ENCODE measurements around the gene DRAP1. TPM values are rescaled to one million over a fixed set of nuclear protein-coding genes. Genes with fewer than 3 reads are reported as not detected.

The DRAP1 gene
- total RNA-seq, 6 experiments from 2014 or later: 21.8 to 50.8 (median 32.6) TPM

DNA sequence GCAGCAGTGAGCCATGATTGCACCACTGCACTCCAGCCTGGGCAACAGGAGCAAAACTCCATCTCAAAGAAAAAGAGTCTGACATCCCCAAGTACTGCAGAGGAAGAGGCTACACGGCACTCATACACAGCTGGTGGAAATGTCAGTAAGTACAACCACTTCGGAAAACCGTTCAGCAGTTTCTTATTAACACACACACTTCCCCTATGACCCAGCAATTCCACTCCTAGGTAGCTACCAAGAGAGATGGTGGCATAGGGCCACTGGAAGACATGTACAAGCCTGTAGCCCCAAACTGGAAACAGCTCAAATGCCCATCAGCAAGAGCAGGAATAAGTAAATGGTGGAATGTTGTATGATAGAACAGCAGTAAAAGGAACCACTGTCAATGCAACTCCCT lies 3.3 kb downstream of the DRAP1 start:
- DNase-seq: no peak
- no peak for ATAC-seq
- Histone ChIP-seq H3K27ac (no peak overlapping the region), H3K4me1 (peaks cover 0 to 17% (median 8%) of the 10 kb centered on the region in 4 donors), H3K4me3 (no peak overlapping the region), H3K9me3 (no peaks in the 10 kb centered on the region), H3K36me3 (peaks cover 0 to 11% (median 3%) of the 10 kb centered on the region in 4 donors), H3K27me3 (no peaks in the 10 kb centered on the region)
- intact Hi-C loops (cut with DNase I): no loop called here
- TF ChIP-seq POLR2A (IDR thresholded peaks at IDR 0.05): no peak
- TF ChIP-seq, protein P1, sequence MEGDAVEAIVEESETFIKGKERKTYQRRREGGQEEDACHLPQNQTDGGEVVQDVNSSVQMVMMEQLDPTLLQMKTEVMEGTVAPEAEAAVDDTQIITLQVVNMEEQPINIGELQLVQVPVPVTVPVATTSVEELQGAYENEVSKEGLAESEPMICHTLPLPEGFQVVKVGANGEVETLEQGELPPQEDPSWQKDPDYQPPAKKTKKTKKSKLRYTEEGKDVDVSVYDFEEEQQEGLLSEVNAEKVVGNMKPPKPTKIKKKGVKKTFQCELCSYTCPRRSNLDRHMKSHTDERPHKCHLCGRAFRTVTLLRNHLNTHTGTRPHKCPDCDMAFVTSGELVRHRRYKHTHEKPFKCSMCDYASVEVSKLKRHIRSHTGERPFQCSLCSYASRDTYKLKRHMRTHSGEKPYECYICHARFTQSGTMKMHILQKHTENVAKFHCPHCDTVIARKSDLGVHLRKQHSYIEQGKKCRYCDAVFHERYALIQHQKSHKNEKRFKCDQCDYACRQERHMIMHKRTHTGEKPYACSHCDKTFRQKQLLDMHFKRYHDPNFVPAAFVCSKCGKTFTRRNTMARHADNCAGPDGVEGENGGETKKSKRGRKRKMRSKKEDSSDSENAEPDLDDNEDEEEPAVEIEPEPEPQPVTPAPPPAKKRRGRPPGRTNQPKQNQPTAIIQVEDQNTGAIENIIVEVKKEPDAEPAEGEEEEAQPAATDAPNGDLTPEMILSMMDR (IDR thresholded peaks at IDR 0.05): no peak
- WGBS (ENCODE audit: insufficient coverage, low coverage, low lambda C conversion rate, missing lambda C conversion rate): 77% methylated on average over 3 of the region's 3 CpGs

DNA sequence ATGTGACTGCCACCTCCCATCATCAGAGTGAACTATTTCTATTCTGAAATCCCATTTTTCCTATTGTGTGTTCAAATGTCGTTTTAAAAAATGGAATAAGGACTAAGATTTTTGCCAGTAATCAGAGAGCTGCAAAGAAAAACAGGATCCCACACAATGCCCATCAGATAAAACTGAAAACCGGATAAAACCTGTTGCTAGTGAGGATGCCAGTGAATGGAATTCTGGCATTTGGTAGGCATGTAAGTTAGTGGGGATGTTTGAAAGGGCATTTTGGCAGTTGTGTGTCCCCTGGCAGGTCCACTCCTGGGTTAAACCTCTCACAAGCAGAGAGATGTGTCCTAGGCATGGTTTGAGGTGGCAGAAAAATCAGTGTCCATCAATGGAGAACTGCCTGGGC lies 6.2 kb downstream of the DRAP1 start:
- ATAC-seq (no peak), DNase-seq (no peak)
- Histone ChIP-seq H3K4me1 (peaks cover 0 to 6% (median 2%) of the 10 kb centered on the region in 4 donors), H3K36me3 (peaks cover 0 to 11% (median 3%) of the 10 kb centered on the region in 4 donors), H3K4me3 (no peak overlapping the region), H3K27me3 (no peaks in the 10 kb centered on the region), H3K9me3 (no peaks in the 10 kb centered on the region), H3K27ac (no peak overlapping the region)
- intact Hi-C loops (cut with DNase I): no loop called here
- WGBS (ENCODE audit: insufficient coverage, low coverage, low lambda C conversion rate, missing lambda C conversion rate): 29% methylated on average over 2 of the region's 2 CpGs
- TF ChIP-seq, protein P1 (IDR thresholded peaks at IDR 0.05): no peak
- TF ChIP-seq POLR2A (IDR thresholded peaks at IDR 0.05): no peak

DNA sequence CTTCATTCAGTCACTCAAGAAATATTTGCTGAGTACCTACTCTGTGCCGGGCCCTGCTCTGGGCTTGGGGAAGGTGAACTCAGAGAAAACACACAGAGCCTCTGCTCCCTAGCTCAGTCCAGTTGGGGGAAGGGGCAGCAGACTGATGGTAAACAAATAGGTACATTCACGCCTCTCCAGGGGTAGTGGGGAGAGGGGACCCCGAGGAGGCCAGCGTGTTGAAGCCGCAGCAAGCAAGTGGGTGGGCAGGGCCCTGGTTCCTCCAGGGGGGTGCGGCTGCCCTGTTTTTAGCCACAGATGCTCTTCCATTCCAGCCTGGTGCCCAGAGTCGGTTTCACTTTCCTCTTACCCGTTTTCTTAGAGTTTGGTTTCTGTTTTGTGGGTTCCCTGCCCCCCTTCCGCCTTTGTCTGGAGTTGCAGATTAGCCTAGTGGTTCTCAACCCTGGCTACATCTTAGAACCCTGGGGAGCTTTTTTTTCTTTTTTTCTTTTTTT lies 8.7 kb downstream of the DRAP1 start:
- DNase-seq: peak in 1 of 3 donors; percentile 36

DNA sequence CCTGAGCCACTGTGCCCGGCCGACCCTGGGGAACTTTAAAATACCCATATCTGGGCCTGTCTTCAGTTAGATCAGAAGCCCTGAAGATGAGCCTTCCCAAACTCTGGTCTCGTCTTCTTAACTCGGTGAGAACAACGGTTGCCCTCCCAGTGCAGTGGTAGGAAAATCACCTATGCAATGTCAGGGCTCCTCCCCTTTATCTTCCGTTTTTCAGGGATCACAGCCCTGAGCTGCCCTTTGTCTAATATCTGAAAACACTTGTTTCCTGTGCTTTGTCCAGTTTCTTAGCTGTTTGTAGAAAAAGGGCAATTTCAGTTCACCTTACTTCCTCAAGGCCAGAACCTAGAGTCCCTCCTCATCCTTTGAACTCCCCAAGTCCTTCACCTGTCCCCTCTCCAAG lies 9.4 kb downstream of the DRAP1 start:
- intact Hi-C loops (cut with DNase I): no loop called here

More for the DNA sequence above, 8.7 kb downstream of the DRAP1 start:
- peak; percentile 60 to 85 (median 68) for ATAC-seq
- intact Hi-C loops (cut with DNase I): no loop called here
- H3K27me3 ChIP-seq: no peaks in the 10 kb centered on the region
- no peaks in the 10 kb centered on the region for H3K4me1 ChIP-seq
- no peaks in the 10 kb centered on the region for H3K9me3 ChIP-seq
- WGBS (ENCODE audit: insufficient coverage, low coverage, low lambda C conversion rate, missing lambda C conversion rate): 27% methylated on average over 3 of the region's 9 CpGs
- H3K4me3 ChIP-seq: no peak overlapping the region
- TF ChIP-seq, protein P1 (IDR thresholded peaks at IDR 0.05): no peak
- TF ChIP-seq POLR2A (IDR thresholded peaks at IDR 0.05): no peak
- H3K36me3 ChIP-seq: peaks cover 0 to 4% (median 2%) of the 10 kb centered on the region in 4 donors
- H3K27ac ChIP-seq: peak overlapping the region in 1 of 3 donors; percentile 15

More for the DNA sequence above, 9.4 kb downstream of the DRAP1 start:
- TF ChIP-seq, protein P1 (IDR thresholded peaks at IDR 0.05): no peak
- no peak for TF ChIP-seq POLR2A (IDR thresholded peaks at IDR 0.05)
- H3K36me3 ChIP-seq: no peaks in the 10 kb centered on the region
- H3K4me3 ChIP-seq: no peak overlapping the region
- WGBS (ENCODE audit: insufficient coverage, low coverage, low lambda C conversion rate, missing lambda C conversion rate): 69% methylated on average over 6 of the region's 6 CpGs
- H3K9me3 ChIP-seq: no peaks in the 10 kb centered on the region
- H3K27ac ChIP-seq: no peak overlapping the region
- no peaks in the 10 kb centered on the region for H3K4me1 ChIP-seq
- no peak for DNase-seq
- no peak for ATAC-seq
- no peaks in the 10 kb centered on the region for H3K27me3 ChIP-seq
